Thoracic aorta (tissue), 2 donors: Measurements from ENCODE around the gene KIRREL3. TPM values are rescaled to one million over a fixed set of nuclear protein-coding genes. Genes with fewer than 3 reads are reported as not detected.

ENCODE experiments used
- ATAC-seq: fragments of 150-250 bp; one replicate; pipeline ENCODE4 v1.8.0; 2017; ENCODE audit warnings: low read depth; ENCODE audit not compliant: insufficient number of reproducible peaks, low FRiP score
- DNase-seq: peaks from one replicate; pipeline ENCODE4 v3.0.0-alpha.2; 2020; ENCODE audit warnings: low spot score
- H3K27ac ChIP-seq, 2 donors: fragments of 200-600 bp; sonication (generic); 1 replicate in 1 of 2; 2 replicates in 1 of 2; pipeline ENCODE4 v1.5.1; 2016; ENCODE audit warnings: mild to moderate bottlenecking in 2 of 2, moderate library complexity in 2 of 2
- H3K27me3 ChIP-seq: fragments of 200-600 bp; sonication (generic); replicated peaks from 2 replicates; pipeline ENCODE4 v1.6.0; 2016; ENCODE audit warnings: mild to moderate bottlenecking; ENCODE audit not compliant: insufficient read depth
- H3K36me3 ChIP-seq: fragments of 200-600 bp; sonication (generic); one replicate; pipeline ENCODE4 v1.5.1; 2016
- H3K4me1 ChIP-seq, 2 donors: fragments of 200-600 bp; sonication (generic); 1 replicate in 1 of 2; 2 replicates in 1 of 2; pipeline versions ENCODE4 v1.5.1 to v1.6.0; 2016; ENCODE audit warnings: low read depth in 2 of 2, mild to moderate bottlenecking in 1 of 2; ENCODE audit not compliant: control insufficient read depth in 1 of 2
- H3K4me3 ChIP-seq: fragments of 200-600 bp; sonication (generic); 2 replicates; pipeline ENCODE4 v1.5.1; 2016; ENCODE audit warnings: mild to moderate bottlenecking
- H3K9me3 ChIP-seq: fragments of 200-600 bp; sonication (generic); 2 replicates; pipeline ENCODE4 v1.5.1; 2016
- CTCF ChIP-seq: fragments of 200-600 bp; sonication (generic); IDR thresholded peaks from one replicate; pipeline ENCODE4 v1.5.1; 2019; ENCODE audit warnings: antibody characterized with exemption
- total RNA-seq, 2 donors: library from RNA; depleted of rRNA; stranded (reverse); fragments of >200 nt; gene quantifications; one replicate each; pipeline versions ENCODE4 v1.1.0 to v1.2.3, GENCODE V29; 2016

The KIRREL3 gene
- total RNA-seq, 2 donors from 2014 or later, result not detected

GRCh38 chr11:127028648-127029047 lies 28.1 kb upstream of the KIRREL3 start:
- DNase-seq, result no peak

GRCh38 chr11:127027789-127028188 lies 27.2 kb upstream of the KIRREL3 start:
- no peak for ATAC-seq
- H3K27ac ChIP-seq, result no peak overlapping the region
- TF ChIP-seq CTCF, result no peak
- H3K9me3 ChIP-seq, result no peaks in the 10 kb centered on the region
- H3K4me3 ChIP-seq, result no peak overlapping the region
- no peaks in the 10 kb centered on the region for H3K36me3 ChIP-seq
- DNase-seq, result no peak
- no peaks in the 10 kb centered on the region for H3K4me1 ChIP-seq
- H3K27me3 ChIP-seq, result no peaks in the 10 kb centered on the region

More at GRCh38 chr11:127028648-127029047, 28.1 kb upstream of the KIRREL3 start:
- Histone ChIP-seq H3K9me3 (no peaks in the 10 kb centered on the region), H3K36me3 (no peaks in the 10 kb centered on the region), H3K27me3 (no peaks in the 10 kb centered on the region), H3K27ac (no peak overlapping the region), H3K4me3 (no peak overlapping the region), H3K4me1 (no peaks in the 10 kb centered on the region)
- no peak for ATAC-seq
- no peak for TF ChIP-seq CTCF

GRCh38 chr11:127027000-127027399 lies 26.4 kb upstream of the KIRREL3 start:
- no peaks in the 10 kb centered on the region for H3K27me3 ChIP-seq

GRCh38 chr11:127023991-127024390 lies 23.4 kb upstream of the KIRREL3 start:
- no peaks in the 10 kb centered on the region for H3K9me3 ChIP-seq
- TF ChIP-seq CTCF, result no peak
- H3K36me3 ChIP-seq, result no peaks in the 10 kb centered on the region
- no peak overlapping the region for H3K27ac ChIP-seq
- DNase-seq, result no peak
- H3K4me3 ChIP-seq, result no peak overlapping the region
- ATAC-seq, result no peak
- H3K4me1 ChIP-seq, result no peaks in the 10 kb centered on the region
- no peaks in the 10 kb centered on the region for H3K27me3 ChIP-seq

More at GRCh38 chr11:127027000-127027399, 26.4 kb upstream of the KIRREL3 start:
- TF ChIP-seq CTCF, result no peak
- DNase-seq, result no peak
- H3K27ac ChIP-seq, result no peak overlapping the region
- ATAC-seq, result no peak
- no peak overlapping the region for H3K4me3 ChIP-seq
- H3K9me3 ChIP-seq, result no peaks in the 10 kb centered on the region
- H3K4me1 ChIP-seq, result no peaks in the 10 kb centered on the region
- no peaks in the 10 kb centered on the region for H3K36me3 ChIP-seq

GRCh38 chr11:127018683-127019279 lies 18.2 kb upstream of the KIRREL3 start:
- DNase-seq, result no peak
- H3K9me3 ChIP-seq, result no peaks in the 10 kb centered on the region
- H3K4me3 ChIP-seq, result no peak overlapping the region
- no peaks in the 10 kb centered on the region for H3K27me3 ChIP-seq
- no peaks in the 10 kb centered on the region for H3K4me1 ChIP-seq
- no peak for TF ChIP-seq CTCF
- no peak overlapping the region for H3K27ac ChIP-seq
- no peaks in the 10 kb centered on the region for H3K36me3 ChIP-seq
- ATAC-seq, result no peak
